ENCODE results near the gene RNF25. TPM values are rescaled to one million over a fixed set of nuclear protein-coding genes. Genes with fewer than 3 reads are reported as not detected.
A peak's percentile ranks its signal among the peaks of the same experiment; 100 is the strongest.

The RNF25 gene
- total and polyA plus RNA-seq, 12 donors = 13.5 to 25.4 (median 16.8) TPM

DNA sequence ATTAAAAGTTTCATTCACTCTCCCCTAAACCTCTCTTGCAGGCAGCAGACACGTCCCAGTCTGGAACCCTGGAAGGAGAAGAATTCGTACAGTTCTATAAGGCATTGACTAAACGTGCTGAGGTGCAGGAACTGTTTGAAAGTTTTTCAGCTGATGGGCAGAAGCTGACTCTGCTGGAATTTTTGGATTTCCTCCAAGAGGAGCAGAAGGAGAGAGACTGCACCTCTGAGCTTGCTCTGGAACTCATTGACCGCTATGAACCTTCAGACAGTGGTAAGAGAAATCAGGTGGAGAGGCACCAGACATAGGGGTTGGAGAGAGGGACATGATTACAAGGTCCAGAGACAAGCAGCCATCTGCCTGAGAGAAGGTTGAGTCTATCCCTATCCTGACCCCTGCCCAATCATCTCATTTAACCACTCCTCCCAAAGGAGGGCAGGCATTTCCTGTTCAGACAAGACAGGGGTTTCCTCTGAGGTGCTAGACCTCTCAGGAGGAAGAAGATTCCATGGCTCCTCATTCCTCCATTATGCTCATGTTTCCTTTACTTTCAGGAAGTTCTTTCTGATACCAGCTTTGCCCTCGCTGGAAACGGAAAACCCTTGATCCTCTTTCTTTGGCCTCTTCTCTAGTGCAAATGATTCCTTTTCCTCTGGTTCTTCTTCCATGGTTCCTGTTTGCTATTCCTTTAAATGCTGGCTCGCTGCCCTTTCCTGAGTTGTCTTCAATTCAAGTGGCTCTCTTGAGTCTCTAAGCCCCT, 49.0 kb downstream of the RNF25 start:
- TF ChIP-seq, protein P1, sequence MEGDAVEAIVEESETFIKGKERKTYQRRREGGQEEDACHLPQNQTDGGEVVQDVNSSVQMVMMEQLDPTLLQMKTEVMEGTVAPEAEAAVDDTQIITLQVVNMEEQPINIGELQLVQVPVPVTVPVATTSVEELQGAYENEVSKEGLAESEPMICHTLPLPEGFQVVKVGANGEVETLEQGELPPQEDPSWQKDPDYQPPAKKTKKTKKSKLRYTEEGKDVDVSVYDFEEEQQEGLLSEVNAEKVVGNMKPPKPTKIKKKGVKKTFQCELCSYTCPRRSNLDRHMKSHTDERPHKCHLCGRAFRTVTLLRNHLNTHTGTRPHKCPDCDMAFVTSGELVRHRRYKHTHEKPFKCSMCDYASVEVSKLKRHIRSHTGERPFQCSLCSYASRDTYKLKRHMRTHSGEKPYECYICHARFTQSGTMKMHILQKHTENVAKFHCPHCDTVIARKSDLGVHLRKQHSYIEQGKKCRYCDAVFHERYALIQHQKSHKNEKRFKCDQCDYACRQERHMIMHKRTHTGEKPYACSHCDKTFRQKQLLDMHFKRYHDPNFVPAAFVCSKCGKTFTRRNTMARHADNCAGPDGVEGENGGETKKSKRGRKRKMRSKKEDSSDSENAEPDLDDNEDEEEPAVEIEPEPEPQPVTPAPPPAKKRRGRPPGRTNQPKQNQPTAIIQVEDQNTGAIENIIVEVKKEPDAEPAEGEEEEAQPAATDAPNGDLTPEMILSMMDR (IDR thresholded peaks at IDR 0.05) = no peak
- ATAC-seq (peak in 5 of 8 donors; percentile 13 to 70 (median 39)), DNase-seq (no peak)
- intact Hi-C loops (cut with DNase I) = no loop called here
- WGBS, 2 donors = 46 to 47% methylated on average over 7 of the region's 7 CpGs
- peak overlapping the region in 1 of 10 donors; percentile 61 for H3K27ac ChIP-seq
- no peaks in the 10 kb centered on the region for H3K9me3 ChIP-seq
- peaks cover 0 to 17% (median 5%) of the 10 kb centered on the region in 9 donors for H3K4me1 ChIP-seq
- no peak overlapping the region for H3K4me3 ChIP-seq
- H3K27me3 ChIP-seq = no peaks in the 10 kb centered on the region
- H3K36me3 ChIP-seq = no peaks in the 10 kb centered on the region

DNA sequence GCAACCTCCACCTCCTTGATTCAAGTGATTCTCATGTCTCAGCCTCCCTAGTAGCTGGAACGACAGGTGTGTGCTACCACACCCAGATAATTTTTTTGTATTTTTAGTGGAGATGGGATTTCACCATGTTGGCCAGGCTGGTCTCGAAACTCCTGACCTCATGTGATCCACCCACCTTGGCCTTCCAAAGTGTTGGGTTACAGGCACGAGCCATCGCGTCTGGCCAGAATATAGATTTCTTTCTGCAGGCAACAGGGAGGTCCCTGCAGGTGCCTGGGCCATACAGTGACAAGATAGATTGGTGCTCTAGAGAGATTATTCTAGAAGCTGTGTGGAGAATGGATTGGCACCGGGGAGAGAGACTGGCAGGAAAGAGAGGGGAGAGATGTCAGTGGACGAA, 50.8 kb downstream of the RNF25 start:
- no peak for ATAC-seq
- Histone ChIP-seq H3K27me3 (no peaks in the 10 kb centered on the region), H3K9me3 (no peaks in the 10 kb centered on the region), H3K36me3 (no peaks in the 10 kb centered on the region), H3K4me3 (no peak overlapping the region), H3K4me1 (peaks cover 0 to 17% (median 5%) of the 10 kb centered on the region in 9 donors), H3K27ac (no peak overlapping the region)
- TF ChIP-seq, protein P1 (IDR thresholded peaks at IDR 0.05) = no peak
- DNase-seq = no peak
- intact Hi-C loops (cut with DNase I) = no loop called here
- 81 to 83% methylated on average over 7 of the region's 7 CpGs for WGBS, 2 donors

DNA sequence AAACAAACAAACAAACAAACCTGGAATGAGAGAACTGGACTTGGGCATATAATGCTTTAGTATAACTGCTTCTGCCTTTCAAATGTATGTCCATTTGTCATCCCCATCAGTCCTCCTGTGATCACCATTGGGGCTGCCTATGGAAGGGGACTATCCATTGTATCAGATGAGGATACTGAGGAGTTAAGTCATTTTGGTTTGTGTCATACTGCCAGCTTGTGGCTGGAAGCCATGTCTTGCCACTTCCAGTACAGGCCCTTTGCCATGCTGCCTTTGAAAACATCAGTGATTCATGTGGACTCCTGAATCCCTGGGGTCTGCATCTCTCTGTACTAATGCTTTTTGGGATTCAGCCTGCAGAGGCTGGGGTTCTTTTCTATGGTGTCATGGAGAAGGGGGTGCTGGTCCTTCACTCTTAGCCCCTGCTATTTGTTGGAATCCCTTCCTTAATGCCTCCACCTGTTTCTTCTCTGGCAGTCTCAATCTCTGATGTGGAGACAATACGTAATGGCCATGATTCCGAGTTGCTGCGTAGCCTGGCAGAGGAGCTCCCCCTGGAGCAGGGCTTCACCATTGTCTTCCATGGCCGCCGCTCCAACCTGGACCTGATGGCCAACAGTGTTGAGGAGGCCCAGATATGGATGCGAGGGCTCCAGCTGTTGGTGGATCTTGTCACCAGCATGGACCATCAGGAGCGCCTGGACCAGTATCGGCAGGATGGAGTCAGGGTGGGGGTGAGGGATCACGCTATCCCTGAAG, 53.5 kb downstream of the RNF25 start:
- Histone ChIP-seq H3K36me3 (no peaks in the 10 kb centered on the region), H3K9me3 (no peaks in the 10 kb centered on the region), H3K4me1 (peaks cover 0 to 12% (median 5%) of the 10 kb centered on the region in 9 donors), H3K27ac (no peak overlapping the region), H3K4me3 (no peak overlapping the region), H3K27me3 (no peaks in the 10 kb centered on the region)
- ATAC-seq = no peak
- DNase-seq = no peak
- intact Hi-C loops (cut with DNase I) = no loop called here
- WGBS, 2 donors = 88% methylated on average over 9 of the region's 9 CpGs
- TF ChIP-seq, protein P1 (IDR thresholded peaks at IDR 0.05) = peak in 1 of 9 donors; percentile 5

DNA sequence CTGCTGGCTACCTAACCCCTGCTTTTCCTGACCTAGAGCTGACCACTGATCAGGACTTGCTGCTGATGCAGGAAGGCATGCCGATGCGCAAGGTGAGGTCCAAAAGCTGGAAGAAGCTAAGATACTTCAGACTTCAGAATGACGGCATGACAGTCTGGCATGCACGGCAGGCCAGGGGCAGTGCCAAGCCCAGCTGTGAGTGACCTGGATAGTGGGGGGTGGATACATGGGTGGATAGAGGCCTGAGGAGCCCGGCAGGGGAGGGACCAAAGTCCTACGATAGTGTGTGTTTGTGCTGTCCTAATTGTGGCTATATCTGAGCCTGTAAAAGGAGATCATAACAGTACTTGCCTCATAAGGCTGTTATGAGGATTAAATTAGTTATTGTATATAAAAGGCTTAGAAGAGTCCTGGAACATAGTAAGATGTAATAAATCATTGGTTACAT, 55.9 kb downstream of the RNF25 start:
- DNase-seq (no peak), ATAC-seq (no peak)
- Histone ChIP-seq H3K36me3 (no peaks in the 10 kb centered on the region), H3K4me1 (no peaks in the 10 kb centered on the region), H3K9me3 (no peaks in the 10 kb centered on the region), H3K27me3 (no peaks in the 10 kb centered on the region), H3K27ac (no peak overlapping the region), H3K4me3 (no peak overlapping the region)
- WGBS, 2 donors = 72 to 81% methylated on average over 6 of the region's 6 CpGs
- intact Hi-C loops (cut with DNase I) = no loop called here
- TF ChIP-seq, protein P1 (IDR thresholded peaks at IDR 0.05) = no peak

Other genes starting within 250 kb of the RNF25 start
- gene USP37, start 103.7 kb downstream of the RNF25 start, total RNA-seq = 10 to 100 TPM in 3 of 10 donors, 1 to 10 TPM in 7; 6.3 to 11.1 (median 8.5) TPM
- gene USP37, start 103.7 kb downstream of the RNF25 start, polyA plus RNA-seq = 1 to 10 TPM; 1.8 to 2.3 TPM
- gene CNOT9, start 103.2 kb downstream of the RNF25 start, total RNA-seq = 10 to 100 TPM; 15.7 to 28.2 (median 21.1) TPM
- gene CNOT9, start 103.2 kb downstream of the RNF25 start, polyA plus RNA-seq = 10 to 100 TPM; 16.9 to 17.6 TPM
- 1 to 10 TPM in 6 of 10 donors, under 1 TPM in 4; 0.42 to 2.3 (median 1.1) TPM for gene PLCD4, start 64.1 kb downstream of the RNF25 start, total RNA-seq
- under 1 TPM; 0.23 to 0.59 TPM for gene PLCD4, start 64.1 kb downstream of the RNF25 start, polyA plus RNA-seq
- gene ZNF142, start 12.4 kb downstream of the RNF25 start, total RNA-seq = 10 to 100 TPM; 17.9 to 29.5 (median 22.9) TPM
- gene ZNF142, start 12.4 kb downstream of the RNF25 start, polyA plus RNA-seq = 10 to 100 TPM in 1 of 2 donors, 1 to 10 TPM in 1; 4.4 to 10.2 TPM
- 10 to 100 TPM; 34.8 to 53.8 (median 44.6) TPM for gene BCS1L, start 12.3 kb downstream of the RNF25 start, total RNA-seq
- 10 to 100 TPM; 52.8 to 84.2 TPM for gene BCS1L, start 12.3 kb downstream of the RNF25 start, polyA plus RNA-seq
- gene STK36, start 84 bp upstream of the RNF25 start, total RNA-seq = 10 to 100 TPM in 1 of 10 donors, 1 to 10 TPM in 9; 4.2 to 16.0 (median 6.5) TPM
- 10 to 100 TPM in 1 of 2 donors, 1 to 10 TPM in 1; 7.5 to 18.8 TPM for gene STK36, start 84 bp upstream of the RNF25 start, polyA plus RNA-seq
- gene TTLL4, start 38.8 kb upstream of the RNF25 start, total RNA-seq = 1 to 10 TPM; 4.3 to 8.2 (median 6.4) TPM
- 10 to 100 TPM in 1 of 2 donors, 1 to 10 TPM in 1; 7.3 to 10.3 TPM for gene TTLL4, start 38.8 kb upstream of the RNF25 start, polyA plus RNA-seq
- gene CYP27A1, start 110.1 kb upstream of the RNF25 start, total RNA-seq = 10 to 100 TPM in 2 of 10 donors, 1 to 10 TPM in 8; 3.7 to 12.8 (median 7.1) TPM
- gene CYP27A1, start 110.1 kb upstream of the RNF25 start, polyA plus RNA-seq = 1 to 10 TPM; 8.9 to 9.1 TPM
- under 1 TPM in 3 of 10 donors, not detected in 7; 0.09 to 0.19 (median 0.15) TPM for gene PRKAG3, start 159.8 kb upstream of the RNF25 start, total RNA-seq
- gene PRKAG3, start 159.8 kb upstream of the RNF25 start, polyA plus RNA-seq = under 1 TPM in 1 of 2 donors, not detected in 1; 0.03 TPM
- gene WNT6, start 187.8 kb upstream of the RNF25 start, total RNA-seq = 1 to 10 TPM in 3 of 10 donors, under 1 TPM in 7; 0.15 to 2.9 (median 0.67) TPM
- 1 to 10 TPM; 1.1 to 3.0 TPM for gene WNT6, start 187.8 kb upstream of the RNF25 start, polyA plus RNA-seq
- under 1 TPM in 2 of 10 donors, not detected in 8; 0.28 to 0.56 TPM for gene WNT10A, start 208.8 kb upstream of the RNF25 start, total RNA-seq
- under 1 TPM; 0.01 to 0.07 TPM for gene WNT10A, start 208.8 kb upstream of the RNF25 start, polyA plus RNA-seq

Data from heart right ventricle (tissue), 16 donors.